Upper lobe of left lung (tissue), 6 donors: ENCODE measurements around the gene JPT2. TPM values are rescaled to one million over a fixed set of nuclear protein-coding genes. Genes with fewer than 3 reads are reported as not detected.
"Not testable (repeated sequence)": the region's sequence is repeated elsewhere in the genome, so short reads cannot be mapped to it uniquely, and the experiment has no call there.

Source experiments
- ATAC-seq, 2 donors: fragments of 200-7000 bp; cut with Tn5 transposase; one replicate each; pipeline ENCODE4 v1.9.1; 2022; ENCODE audit warnings: mild to moderate bottlenecking in 2 of 2, moderate library complexity in 2 of 2; ENCODE audit not compliant: low FRiP score in 2 of 2
- DNase-seq, 2 donors: peaks; one replicate each; pipeline ENCODE4 v3.0.0-alpha.2; 2019 to 2020
- H3K27ac ChIP-seq, 4 donors: fragments of 200-600 bp; sonication (generic); one replicate each; pipeline ENCODE4 v1.5.1; 2016 to 2019
- H3K27me3 ChIP-seq, 4 donors: fragments of 200-600 bp; sonication (generic); one replicate each; pipeline ENCODE4 v1.5.1; 2017 to 2019
- H3K36me3 ChIP-seq, 4 donors: fragments of 200-600 bp; sonication (generic); one replicate each; pipeline ENCODE4 v1.5.1; 2016 to 2019
- H3K4me1 ChIP-seq, 4 donors: fragments of 200-600 bp; sonication (generic); one replicate each; pipeline ENCODE4 v1.5.1; 2018 to 2019
- H3K4me3 ChIP-seq, 4 donors: fragments of 200-600 bp; sonication (generic); one replicate each; pipeline ENCODE4 v1.5.1; 2017 to 2019; ENCODE audit warnings: mild to moderate bottlenecking in 2 of 4, moderate library complexity in 1 of 4
- H3K9me3 ChIP-seq, 4 donors: fragments of 200-600 bp; sonication (generic); one replicate each; pipeline ENCODE4 v1.5.1; 2018 to 2019
- CTCF ChIP-seq, 6 experiments: fragments of 450-650 bp in 4 of 6; fragments of 200-600 bp in 2 of 6; sonication (generic) in 2 of 6; IDR thresholded peaks; one replicate each; pipeline ENCODE4 v1.5.1; 2016 to 2019; ENCODE audit warnings: antibody characterized with exemption in 6 of 6
- EP300 ChIP-seq, 4 donors: sonication (generic); formaldehyde crosslinking; IDR thresholded peaks; one replicate each; pipeline ENCODE4 v1.5.1; 2017; ENCODE audit warnings: antibody characterized with exemption in 4 of 4, control low read depth in 2 of 4
- POLR2A ChIP-seq, 4 donors: fragments of 450-650 bp; IDR thresholded peaks; one replicate each; pipeline ENCODE4 v1.5.1; 2016 to 2017; ENCODE audit warnings: antibody characterized with exemption in 4 of 4, mild to moderate bottlenecking in 2 of 4
- POLR2AphosphoS5 ChIP-seq, 2 donors: sonication (generic); formaldehyde crosslinking; IDR thresholded peaks; one replicate each; pipeline ENCODE4 v1.5.1; 2017; ENCODE audit warnings: antibody characterized with exemption in 2 of 2
- WGBS, 2 donors: methylation state at CpG; one replicate each; pipeline ENCODE4 v1.1.5; 2017 to 2018; 5-methylcytosine and 5-hydroxymethylcytosine counted together
- total RNA-seq, 6 donors: library from RNA; depleted of rRNA in 4 of 6; stranded (reverse); fragments of >200 nt in 4 of 6; gene quantifications; one replicate each; pipeline versions ENCODE4 v1.1.0 to v1.2.1, GENCODE V29; 2016 to 2021
- donor health status: DM: no; HTN: no; CAD: no; lungs with moderate emphysema.
- donor health status: DM: no; HTN: yes; CAD: no; lungs with severe emphysema.

The JPT2 gene
- total RNA-seq, 6 donors from 2014 or later = 15.8 to 60.5 (median 38.3) TPM

GRCh38 chr16:1700246-1700645 lies 22.2 kb downstream of the JPT2 start:
- DNase-seq (no peak), ATAC-seq (no peak)
- no peak overlapping the region for H3K4me3 ChIP-seq
- H3K27me3 ChIP-seq = no peaks in the 10 kb centered on the region
- 89% methylated on average over 3 of the region's 3 CpGs; no CpG with 5 or more reads in 1 of the 2 donors for WGBS, 2 donors
- H3K36me3 ChIP-seq = peaks cover 0 to 43% (median 28%) of the 10 kb centered on the region in 4 donors
- H3K9me3 ChIP-seq = no peaks in the 10 kb centered on the region
- TF ChIP-seq EP300 (IDR thresholded peaks at IDR 0.05) (no peak), POLR2A (IDR thresholded peaks at IDR 0.05) (no peak)
- H3K27ac ChIP-seq = no peak overlapping the region
- H3K4me1 ChIP-seq = peaks cover 5 to 8% (median 6%) of the 10 kb centered on the region in 4 donors

GRCh38 chr16:1701216-1701878 lies 23.3 kb downstream of the JPT2 start:
- TF ChIP-seq EP300 (IDR thresholded peaks at IDR 0.05) (no peak), POLR2AphosphoS5 (IDR thresholded peaks at IDR 0.05) (no peak), POLR2A (IDR thresholded peaks at IDR 0.05) (no peak)
- WGBS, 2 donors = 79 to 89% methylated on average over 6 of the region's 6 CpGs
- ATAC-seq (no peak), DNase-seq (no peak)
- Histone ChIP-seq H3K36me3 (peaks cover 0 to 43% (median 27%) of the 10 kb centered on the region in 4 donors), H3K4me1 (peaks cover 5 to 8% (median 6%) of the 10 kb centered on the region in 4 donors), H3K27me3 (no peaks in the 10 kb centered on the region), H3K9me3 (no peaks in the 10 kb centered on the region), H3K27ac (no peak overlapping the region), H3K4me3 (no peak overlapping the region)

- DNase-seq (peak in 1 of 2 donors; percentile 53), ATAC-seq (peak; percentile 52 to 66)
- Histone ChIP-seq H3K4me3 (peak overlapping the region; percentile 67 to 89 (median 79)), H3K36me3 (peaks cover 0 to 15% (median 9%) of the 10 kb centered on the region in 4 donors), H3K27ac (peak overlapping the region; percentile 89 to 97 (median 92)), H3K4me1 (peaks cover 23 to 35% (median 26%) of the 10 kb centered on the region in 4 donors)
- H3K9me3 ChIP-seq, H3K27me3 ChIP-seq: not testable (repeated sequence)
- WGBS, 2 donors = 0 to 1% methylated on average over 14 to 16 of the region's 16 CpGs
Measured at GRCh38 chr16:1705324-1705687, 27.2 kb downstream of the JPT2 start.

GRCh38 chr16:1705688-1706385 lies 27.8 kb downstream of the JPT2 start, which contains the start of gene MAPK8IP3:
Gene MAPK8IP3 (plus strand): TSS chr16:1706195. CDS start chr16:1706340, 145 bp downstream.
- DNase-seq (peak; percentile 89 to 100), ATAC-seq (peak; percentile 94 to 97)
- TF ChIP-seq POLR2AphosphoS5 (IDR thresholded peaks at IDR 0.05) (peak; percentile 77 to 92), POLR2A (IDR thresholded peaks at IDR 0.05) (peak; percentile 86 to 99 (median 96)), CTCF (IDR thresholded peaks at IDR 0.05) (peak; percentile 98 to 100 (median 100)), EP300 (IDR thresholded peaks at IDR 0.05) (peak in 1 of 4 donors; percentile 26)
- 0% methylated on average over 9 to 41 of the region's 79 CpGs for WGBS, 2 donors
- H3K9me3 ChIP-seq = no peaks in the 10 kb centered on the region
- H3K27ac ChIP-seq = peak within 1 kb of the TSS; percentile 89 to 97 (median 92)
- peaks cover 0 to 10% (median 4%) of the 10 kb centered on the region in 4 donors for H3K36me3 ChIP-seq
- H3K4me3 ChIP-seq = peak within 1 kb of the TSS; percentile 67 to 89 (median 87)
- H3K27me3 ChIP-seq = no peaks in the 10 kb centered on the region
- peaks cover 23 to 35% (median 26%) of the 10 kb centered on the region in 4 donors for H3K4me1 ChIP-seq

GRCh38 chr16:1706386-1707192 lies 28.5 kb downstream of the JPT2 start:
- peak overlapping the region; percentile 67 to 89 (median 87) for H3K4me3 ChIP-seq
- H3K36me3 ChIP-seq = peaks cover 0 to 5% (median 4%) of the 10 kb centered on the region in 4 donors
- WGBS, 2 donors = 0% methylated on average over 7 to 41 of the region's 62 CpGs
- no peaks in the 10 kb centered on the region for H3K9me3 ChIP-seq
- H3K27me3 ChIP-seq = no peaks in the 10 kb centered on the region
- H3K27ac ChIP-seq = peak overlapping the region; percentile 89 to 97 (median 92)
- ATAC-seq = peak in 1 of 2 donors; percentile 41
- TF ChIP-seq POLR2AphosphoS5 (IDR thresholded peaks at IDR 0.05) (no peak), POLR2A (IDR thresholded peaks at IDR 0.05) (no peak), EP300 (IDR thresholded peaks at IDR 0.05) (no peak), CTCF (IDR thresholded peaks at IDR 0.05) (no peak)
- H3K4me1 ChIP-seq = peaks cover 23 to 35% (median 26%) of the 10 kb centered on the region in 4 donors
- peak in 1 of 2 donors; percentile 89 for DNase-seq
